ENCODE data around the gene FMNL1.
"Not testable (repeated sequence)": the region's sequence is repeated elsewhere in the genome, so short reads cannot be mapped to it uniquely, and the experiment has no call there.

Gene FMNL1, protein sequence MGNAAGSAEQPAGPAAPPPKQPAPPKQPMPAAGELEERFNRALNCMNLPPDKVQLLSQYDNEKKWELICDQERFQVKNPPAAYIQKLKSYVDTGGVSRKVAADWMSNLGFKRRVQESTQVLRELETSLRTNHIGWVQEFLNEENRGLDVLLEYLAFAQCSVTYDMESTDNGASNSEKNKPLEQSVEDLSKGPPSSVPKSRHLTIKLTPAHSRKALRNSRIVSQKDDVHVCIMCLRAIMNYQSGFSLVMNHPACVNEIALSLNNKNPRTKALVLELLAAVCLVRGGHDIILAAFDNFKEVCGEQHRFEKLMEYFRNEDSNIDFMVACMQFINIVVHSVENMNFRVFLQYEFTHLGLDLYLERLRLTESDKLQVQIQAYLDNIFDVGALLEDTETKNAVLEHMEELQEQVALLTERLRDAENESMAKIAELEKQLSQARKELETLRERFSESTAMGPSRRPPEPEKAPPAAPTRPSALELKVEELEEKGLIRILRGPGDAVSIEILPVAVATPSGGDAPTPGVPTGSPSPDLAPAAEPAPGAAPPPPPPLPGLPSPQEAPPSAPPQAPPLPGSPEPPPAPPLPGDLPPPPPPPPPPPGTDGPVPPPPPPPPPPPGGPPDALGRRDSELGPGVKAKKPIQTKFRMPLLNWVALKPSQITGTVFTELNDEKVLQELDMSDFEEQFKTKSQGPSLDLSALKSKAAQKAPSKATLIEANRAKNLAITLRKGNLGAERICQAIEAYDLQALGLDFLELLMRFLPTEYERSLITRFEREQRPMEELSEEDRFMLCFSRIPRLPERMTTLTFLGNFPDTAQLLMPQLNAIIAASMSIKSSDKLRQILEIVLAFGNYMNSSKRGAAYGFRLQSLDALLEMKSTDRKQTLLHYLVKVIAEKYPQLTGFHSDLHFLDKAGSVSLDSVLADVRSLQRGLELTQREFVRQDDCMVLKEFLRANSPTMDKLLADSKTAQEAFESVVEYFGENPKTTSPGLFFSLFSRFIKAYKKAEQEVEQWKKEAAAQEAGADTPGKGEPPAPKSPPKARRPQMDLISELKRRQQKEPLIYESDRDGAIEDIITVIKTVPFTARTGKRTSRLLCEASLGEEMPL

DNA sequence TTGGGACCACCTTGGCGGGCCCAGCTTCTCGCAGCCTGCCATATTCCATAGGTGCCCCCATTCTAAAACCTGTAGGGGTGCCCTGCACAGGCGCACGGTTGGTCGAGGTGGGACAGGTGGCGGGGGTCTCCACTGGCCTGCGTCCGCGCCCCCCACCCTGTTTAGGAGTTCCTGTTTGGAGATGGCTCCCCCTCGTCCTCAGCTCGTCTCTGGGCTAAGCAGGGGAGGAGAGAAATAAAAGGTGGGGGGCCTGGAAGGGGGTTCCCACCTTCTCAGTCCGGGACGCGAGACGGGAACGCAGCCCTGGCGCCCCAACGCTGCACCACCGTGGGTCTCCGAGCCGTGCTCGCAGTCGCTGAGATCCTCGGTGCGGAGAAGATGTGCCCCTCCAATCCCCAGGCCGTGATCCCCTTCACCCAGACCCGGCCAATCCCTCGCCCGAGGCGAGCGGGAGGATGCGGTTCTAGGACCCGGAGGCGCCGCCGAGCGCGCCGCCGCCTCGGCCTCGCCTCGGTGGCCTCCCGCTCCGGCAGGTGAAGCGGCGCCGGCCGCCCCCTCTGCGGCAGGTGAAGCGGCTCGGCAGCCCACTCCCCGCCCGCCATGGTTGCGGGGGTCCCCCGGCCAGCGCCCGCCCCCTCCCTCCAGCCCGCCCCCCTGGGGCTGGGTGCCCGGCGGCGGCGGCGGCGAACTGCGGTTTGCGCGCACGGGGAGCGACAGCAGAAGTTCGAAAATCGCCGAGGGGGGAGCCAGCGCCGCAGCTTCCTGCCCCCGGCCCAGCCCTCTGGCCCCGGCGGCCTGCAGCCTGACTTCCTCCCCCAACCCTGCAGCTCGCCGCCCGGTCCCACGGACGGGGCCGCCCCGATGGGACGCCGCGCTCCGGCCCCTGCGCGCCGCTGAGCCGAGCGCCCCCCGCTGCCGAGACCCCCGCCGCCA, at the start of gene FMNL1:
Gene FMNL1, plus strand, starts transcription at position 805 of the 933 bp plus-strand sequence. CDS start 240 bp downstream, outside the sequence.
- no peak for DNase-seq (ENCODE audit: low read depth)

DNA sequence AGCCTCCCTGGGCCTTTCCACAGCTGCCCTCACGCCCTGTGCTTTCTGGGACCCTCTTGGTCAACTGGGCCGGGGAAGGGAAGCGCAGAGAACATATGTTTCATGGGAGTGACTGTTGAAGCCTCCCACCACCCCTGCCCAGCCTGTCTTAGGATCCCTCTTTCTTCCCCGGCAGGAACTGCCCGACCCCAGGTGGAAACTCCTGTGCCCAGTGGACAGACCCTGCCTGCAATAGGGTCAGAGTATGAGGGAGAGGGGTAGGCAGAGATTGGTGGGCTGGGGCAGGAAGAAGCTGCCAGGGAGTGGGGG, 49.5 kb upstream of the FMNL1 start:
- DNase-seq (ENCODE audit: low read depth), result no peak

DNA sequence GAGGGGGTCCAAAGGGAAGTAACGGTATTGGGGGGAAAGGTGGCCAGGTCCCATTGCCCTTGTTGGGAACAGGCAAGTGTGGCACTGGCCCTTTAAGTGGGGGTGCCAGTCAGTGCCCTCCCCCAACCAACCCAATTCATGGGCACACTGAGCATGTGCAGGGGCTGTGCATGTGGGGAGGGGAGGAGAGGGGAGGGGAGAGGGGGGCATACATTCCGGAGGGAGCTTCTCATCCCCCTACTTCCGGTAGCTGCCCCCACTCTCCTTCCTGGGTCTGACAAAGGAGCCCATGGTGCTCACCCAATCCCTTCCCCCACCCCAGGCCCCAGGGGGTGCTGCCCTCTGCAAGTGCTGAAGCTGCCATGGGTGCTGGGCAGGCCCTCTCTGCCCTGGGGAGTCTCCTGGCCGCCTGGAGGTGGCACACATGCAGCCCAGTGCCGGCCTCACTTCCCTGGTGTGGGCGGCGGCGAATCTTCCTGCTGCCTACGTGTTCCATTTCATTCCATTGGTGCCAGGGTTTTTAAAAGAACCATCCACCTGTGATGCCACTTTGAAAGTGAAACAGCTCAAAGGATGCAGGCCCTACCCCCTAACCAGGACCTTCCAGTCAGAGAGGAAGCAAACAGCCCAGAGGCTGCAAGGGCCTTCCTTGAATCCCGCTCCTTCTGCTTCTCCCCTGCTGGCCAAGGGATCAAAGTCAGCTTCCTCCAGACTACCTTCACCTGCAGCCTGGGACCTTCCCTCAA, 49.0 kb upstream of the FMNL1 start:
- peak; percentile 59 for DNase-seq (ENCODE audit: low read depth)

DNA sequence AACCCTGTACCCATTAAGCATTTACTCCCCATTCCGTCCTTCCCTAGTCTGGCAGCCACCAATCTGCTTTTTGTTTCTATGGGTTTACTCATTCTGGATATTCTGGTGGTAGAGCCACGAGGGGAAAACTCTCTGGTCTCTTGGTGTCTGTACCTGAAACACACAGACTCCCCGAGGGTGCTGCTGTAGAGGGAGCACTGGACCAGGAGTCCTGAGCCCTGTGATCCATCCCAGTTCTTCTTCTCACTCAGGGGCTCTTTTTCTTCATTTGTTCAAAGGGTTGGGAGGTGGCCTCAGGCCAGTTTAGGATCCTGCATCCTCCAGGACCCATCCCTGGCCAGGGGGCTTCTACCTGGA, 45.9 kb upstream of the FMNL1 start:
- no peak for DNase-seq (ENCODE audit: low read depth)

DNA sequence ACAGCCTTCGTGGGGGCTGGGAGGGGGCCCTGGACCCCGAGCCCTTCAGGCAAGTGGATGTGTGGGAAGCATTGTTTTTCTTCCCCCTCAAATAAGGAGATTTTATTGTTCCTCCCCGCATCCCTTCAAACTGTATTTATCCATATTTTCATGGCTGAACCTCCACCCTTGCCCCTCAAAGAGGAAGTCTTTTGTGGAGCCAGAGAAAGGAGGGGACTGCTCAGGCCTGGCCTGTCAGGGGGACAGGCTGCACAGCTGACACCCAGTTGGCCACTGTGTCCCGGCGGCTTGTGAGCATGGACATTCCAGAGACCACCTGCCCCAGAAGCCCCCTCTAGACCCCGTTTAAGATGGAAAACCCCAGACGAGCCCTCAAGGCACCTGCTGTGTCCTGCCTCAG, 44.1 kb upstream of the FMNL1 start:
- DNase-seq (ENCODE audit: low read depth), result no peak

DNA sequence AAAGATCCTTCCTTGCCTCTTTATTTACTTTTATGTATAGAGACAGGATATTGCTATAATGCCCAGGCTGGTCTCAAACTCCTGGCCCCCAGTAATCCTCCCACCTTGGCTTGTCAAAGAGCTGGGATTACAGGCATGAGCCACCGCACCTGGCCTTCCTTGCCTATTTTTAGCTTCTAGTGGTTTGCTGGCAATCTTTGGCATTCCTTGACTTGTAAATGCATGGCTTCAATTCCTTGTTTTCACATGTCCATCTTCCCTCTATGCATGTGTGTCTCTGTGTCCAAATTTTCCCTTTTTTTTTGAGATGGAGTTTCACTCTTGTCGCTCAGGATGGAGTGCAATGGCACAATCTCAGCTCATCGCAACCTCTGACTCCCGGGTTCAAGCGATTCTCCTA, 37.5 kb upstream of the FMNL1 start:
- DNase-seq (ENCODE audit: low read depth), result no peak

DNA sequence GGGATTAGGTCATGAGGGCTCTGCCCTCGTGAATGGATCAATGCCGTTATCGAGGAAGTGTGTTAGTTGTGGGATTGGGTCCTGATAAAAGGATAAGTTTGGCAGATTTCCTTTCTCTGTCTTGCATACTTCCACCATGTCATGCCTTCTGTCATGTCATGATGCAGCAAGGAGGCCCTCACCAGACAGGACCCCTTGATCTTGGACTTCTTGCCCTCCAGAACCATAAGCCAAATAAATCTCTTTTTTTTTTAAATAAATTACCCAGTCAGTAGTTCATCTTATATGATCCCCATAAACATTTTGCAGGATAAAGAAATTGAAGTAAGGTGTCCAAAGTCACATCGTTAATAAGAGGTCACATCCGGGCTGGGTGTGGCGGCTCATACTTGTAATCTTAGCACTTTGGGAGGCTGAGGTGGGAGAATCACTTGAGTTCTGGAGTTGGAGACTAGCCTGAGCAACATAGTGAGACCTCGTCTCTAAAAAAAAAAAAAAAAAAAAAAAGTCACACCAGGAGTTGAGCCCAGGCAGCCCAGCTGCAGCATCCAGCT, 34.8 kb upstream of the FMNL1 start:
- no peak for DNase-seq (ENCODE audit: low read depth)

DNA sequence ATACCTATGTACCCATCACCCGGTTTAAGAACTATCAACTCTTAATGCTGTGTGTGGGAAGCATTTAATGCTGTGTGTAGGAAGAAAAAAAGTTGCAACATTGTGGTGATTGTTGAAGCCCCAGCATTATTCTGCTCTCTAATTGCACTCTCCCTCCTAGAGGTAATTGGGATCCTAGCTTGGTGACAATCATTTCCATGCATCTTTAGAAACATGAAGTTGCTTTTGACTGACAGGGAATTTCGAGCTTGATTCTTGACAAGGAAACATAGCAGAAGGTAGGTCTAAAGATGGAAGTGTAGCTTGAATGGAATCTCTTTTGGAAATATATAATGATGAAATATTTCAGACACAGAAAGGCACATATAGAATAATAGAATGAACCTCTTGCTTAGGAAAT, 32.7 kb upstream of the FMNL1 start:
- no peak for DNase-seq (ENCODE audit: low read depth)

DNA sequence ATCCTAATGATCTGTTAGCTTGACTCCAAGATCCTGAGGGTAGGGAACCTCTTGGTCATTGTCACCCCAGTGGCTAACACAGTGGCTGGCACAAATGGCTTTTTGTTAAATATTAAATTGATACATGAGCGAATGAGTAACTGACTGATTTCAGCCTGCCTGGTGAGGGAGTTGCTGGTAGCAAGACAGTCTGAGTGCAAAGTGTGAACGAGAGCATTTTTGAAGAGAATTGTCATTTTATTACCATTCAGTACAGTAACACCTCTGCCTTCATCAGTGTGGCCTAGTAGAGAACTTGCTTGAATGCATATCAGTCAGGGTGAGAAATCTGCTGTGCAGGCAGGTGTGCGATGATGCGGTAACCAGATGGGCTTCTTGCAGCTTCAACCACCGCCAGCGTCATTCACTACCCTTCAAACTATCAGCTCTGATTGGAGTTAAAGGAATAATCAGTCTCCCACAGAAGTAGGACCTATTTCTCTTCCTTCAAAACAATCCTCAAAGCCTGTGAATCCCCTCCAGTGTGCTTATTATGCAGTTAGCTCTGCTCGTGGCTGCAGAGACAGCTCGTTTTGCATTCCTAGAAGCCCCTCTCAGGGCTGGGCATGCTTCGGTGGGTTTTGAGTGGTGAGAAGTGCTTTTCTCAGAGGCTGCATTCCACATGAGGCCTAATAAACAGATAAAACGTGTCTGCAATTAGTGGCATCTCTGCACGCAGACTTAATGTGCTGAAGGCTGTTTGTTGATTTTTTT, 31.0 kb upstream of the FMNL1 start:
- no peak for DNase-seq (ENCODE audit: low read depth)

DNA sequence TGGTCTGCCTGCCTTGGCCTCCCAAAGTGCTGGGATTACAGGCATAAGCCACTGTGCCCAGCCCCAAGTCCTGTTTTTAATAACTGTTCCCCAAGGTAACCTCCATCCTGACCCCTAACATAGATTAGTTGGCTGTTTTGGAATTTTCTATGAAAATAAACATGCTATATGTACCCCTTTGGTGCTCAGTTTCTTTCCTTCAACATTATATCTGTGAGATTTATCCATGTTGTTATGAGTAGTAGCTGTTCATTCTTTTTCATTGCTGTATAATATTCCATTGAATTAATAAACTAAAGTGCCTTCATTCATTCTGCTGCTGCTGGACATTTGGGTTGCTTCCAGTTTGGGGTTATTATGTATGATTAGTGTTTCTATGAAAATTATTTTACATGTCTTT, 26.3 kb upstream of the FMNL1 start:
- no peak for DNase-seq (ENCODE audit: low read depth)

DNA sequence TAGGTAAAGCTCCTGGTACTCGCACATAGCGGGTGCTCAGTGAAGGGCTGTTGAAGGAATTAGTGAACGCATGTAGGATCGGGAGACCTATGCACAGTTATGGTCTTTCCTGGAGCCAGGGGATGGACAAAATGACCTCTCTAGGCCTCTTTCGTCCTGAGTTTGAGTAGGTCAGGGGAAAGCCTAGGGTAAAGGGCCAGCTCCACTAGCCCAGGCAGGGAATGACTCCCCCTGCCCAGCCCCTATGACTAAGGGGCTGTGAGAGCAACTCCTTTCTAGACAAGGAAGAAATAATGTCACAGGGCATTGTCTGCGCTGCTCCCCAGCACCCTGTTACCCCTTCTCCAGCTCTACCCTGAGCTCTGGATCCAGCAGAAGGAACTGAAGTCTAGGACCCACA, 24.6 kb upstream of the FMNL1 start:
- DNase-seq (ENCODE audit: low read depth), result no peak

DNA sequence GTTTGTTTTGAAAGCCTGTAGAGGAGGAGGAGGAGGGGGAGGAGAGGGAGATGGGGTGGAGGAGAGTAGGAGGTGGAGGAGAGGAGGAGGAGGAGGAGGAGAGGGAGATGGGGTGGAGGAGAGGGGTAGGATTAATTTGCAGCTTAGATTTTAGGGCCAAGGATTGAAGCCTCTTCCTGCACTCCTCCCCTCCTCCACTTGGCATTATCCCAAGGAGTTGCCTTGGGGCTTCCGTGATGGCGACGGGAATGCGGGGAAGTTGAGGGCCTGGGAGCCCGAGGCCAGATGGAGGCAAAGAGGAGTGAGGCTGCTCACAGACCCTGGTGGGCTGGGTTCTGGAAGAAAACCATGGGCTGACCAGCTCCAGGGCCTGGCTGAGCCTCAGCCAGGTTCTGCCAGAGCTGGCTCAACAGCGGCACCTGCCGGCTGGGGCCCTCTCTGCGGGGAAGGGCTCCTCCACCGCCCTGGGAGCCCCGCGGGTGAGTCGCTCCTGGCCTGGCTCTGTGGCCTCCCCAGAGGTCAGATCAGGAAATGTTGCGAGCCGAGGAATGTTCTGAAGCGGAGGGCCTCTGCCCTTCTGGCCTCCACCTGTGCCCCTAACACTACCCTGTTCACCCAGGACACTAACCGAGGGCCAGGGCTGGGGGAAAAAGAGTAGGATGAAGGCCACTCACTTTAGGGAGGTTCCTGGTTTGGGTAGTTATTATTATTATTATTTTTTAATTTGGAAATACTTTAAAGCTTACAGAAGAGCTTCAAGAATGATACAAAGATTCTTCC, 23.9 kb upstream of the FMNL1 start:
- peak; percentile 76 for DNase-seq (ENCODE audit: low read depth)

DNA sequence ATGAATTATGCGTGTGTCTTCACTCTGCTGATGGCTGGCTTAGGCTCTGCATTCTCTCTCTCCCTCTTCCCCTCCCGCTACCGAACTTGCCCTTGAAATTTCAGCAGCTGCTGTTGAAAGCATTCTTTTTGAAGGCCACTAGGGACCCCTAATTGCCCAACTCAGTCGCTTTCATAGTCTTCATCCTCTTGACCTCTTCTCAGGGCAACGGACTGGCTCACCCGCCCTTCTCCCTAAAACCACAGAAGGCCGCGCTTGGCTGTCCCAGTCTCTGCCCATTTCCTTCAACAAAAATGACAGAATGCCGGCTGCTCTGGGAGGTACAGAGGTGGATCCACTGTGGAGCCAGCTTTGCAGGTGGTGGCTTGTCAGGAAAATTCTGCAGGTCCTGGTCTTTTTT, 21.0 kb upstream of the FMNL1 start:
- peak; percentile 22 for DNase-seq (ENCODE audit: low read depth)

DNA sequence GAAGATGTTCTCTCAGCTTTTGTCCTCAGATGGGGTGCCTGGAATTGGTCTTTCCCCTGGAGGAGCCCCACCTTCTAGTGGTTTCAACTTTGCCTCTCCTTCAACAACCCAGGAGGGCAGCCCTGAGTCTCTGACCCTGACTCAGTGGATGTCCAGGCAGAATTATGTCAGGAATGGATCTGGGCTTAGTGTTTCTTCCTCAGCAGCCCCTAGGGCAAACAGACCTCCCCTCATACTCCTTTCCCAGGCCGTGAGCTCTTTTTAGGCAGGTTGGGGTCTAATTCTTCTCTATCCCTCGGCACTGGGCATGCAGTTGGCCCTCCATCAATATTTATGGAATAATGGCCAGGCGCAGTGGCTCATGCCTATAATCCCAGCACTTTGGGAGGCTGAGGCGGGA, 20.2 kb upstream of the FMNL1 start:
- DNase-seq (ENCODE audit: low read depth), result no peak

DNA sequence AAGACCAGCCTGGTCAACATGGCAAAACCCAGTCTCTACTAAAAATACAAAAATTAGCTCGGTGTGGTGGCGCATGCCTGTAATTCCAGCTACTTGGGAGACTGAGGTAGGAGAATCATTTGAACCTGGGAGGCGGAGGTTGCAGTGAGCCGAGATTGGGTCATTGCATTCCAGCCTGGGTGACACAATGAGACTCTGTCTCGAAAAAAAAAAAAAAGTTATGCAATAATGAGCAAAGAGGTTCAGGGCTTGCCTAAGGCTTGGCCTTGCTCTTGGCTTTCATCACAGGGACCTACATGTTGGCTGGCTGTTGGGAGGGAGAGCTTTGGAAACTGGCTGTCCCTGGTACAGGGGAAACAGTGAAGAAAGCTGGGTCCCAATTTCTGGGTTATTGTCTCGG, 19.8 kb upstream of the FMNL1 start:
- DNase-seq (ENCODE audit: low read depth), result not testable (repeated sequence)

DNA sequence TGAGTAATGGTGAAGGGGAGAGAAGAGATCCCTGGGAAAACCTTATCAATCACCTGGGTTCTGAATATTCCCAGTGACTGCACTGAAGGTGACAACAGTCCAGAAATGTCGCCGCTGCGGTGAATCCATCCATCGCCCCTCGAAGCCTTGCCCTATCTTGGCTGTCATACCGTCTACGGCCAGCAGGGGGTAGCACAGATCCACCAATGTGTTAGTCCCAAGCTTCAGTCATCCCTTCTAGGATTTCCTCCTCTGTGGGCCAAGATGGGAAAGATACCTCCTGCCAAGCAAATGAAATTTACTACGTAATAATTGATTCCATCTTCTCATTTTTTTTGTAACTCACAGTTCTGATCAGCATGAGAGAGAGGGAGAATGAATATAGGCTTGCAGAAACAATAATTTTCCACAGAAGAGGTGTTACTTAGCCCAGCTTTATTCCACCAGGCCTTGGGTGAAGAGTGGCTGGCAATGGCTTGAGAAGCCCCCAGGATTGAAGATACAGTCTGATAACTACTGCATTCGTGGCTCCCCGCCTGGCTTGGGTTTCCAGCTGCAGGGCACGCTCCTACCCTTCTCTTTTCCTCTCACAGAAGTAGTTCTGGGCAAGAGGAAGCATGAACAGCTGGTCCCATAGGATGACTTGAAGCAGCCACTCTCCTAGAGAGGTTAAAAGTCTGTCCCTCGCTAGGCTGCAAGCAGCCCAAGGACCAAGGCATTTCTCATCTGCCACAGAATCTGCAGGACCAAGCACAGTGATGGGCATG, 2.6 kb upstream of the FMNL1 start:
- DNase-seq (ENCODE audit: low read depth), result peak; percentile 88

DNA sequence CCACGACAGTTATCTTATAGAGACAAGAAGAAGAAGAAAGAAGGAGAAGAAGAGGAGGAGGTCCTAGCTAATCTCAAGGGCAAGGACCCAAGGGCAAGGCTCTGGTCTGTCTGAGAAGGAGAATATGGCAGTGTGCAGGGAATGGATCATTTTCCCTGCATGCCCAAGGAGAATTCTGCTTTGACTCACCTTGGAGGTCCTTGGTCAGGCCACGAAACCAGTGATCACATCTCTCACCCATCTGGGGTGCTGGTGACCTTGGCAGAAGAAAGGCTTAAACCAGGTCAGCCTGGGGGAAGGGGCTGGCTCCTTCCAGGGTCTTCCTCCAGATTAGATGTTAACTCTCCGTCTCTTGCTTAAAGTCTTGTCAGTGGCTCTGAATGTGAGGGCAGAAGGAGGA, 1.6 kb upstream of the FMNL1 start:
- no peak for DNase-seq (ENCODE audit: low read depth)

DNA sequence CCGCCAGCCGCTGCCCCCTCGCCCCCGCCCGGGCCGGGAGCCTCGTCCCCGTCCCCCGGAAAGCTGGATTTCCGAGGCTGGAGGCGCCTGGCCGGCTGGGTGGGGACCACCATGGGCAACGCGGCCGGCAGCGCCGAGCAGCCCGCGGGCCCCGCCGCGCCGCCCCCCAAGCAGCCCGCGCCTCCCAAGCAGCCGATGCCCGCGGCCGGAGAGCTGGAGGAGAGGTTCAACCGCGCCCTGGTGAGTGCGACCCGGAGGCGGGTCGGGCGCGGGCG, 266 bp downstream of the FMNL1 start:
- no peak for DNase-seq (ENCODE audit: low read depth)
